Activated CD4-positive, alpha-beta T cell treated with anti-CD3 and anti-CD28 coated beads, Interleukin-2, amount 50 U/mL, for 48 hours (primary cell): ENCODE results near the gene TMIGD2.
A peak's percentile ranks its signal among the peaks of the same experiment; 100 is the strongest.
"Not testable (repeated sequence)": the region's sequence is repeated elsewhere in the genome, so short reads cannot be mapped to it uniquely, and the experiment has no call there.

ENCODE experiments used
- DNase-seq, 2 experiments: peaks; one replicate each; pipeline ENCODE4 v3.0.0-alpha.2; 2020

Gene TMIGD2

GRCh38 chr19:4266253-4267000, 35.8 kb downstream of the TMIGD2 start:
- no peak for DNase-seq

GRCh38 chr19:4264812-4265211, 37.4 kb downstream of the TMIGD2 start:
- no peak for DNase-seq

- DNase-seq: no peak
Measured at GRCh38 chr19:4260613-4261191, 41.5 kb downstream of the TMIGD2 start.

DNA sequence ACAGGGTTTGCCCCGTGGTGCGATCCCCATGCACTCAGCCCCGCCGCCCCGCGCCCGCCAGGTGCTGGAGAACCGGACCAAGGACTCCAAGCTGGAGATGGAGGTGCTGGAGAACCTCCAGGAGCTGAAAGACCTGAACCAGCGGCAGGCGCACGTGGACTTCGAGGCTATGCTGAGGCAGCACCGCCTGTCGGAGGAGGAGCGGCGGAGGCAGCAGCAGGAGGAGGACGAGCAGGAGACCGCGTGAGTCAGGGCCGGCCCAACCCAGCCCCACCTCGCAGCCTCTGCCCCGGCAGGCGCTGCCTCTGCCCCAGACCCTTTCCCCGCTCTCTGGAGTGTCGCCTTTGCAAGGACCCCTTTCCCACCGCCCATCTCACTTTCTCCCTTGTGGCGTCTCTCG, 44.0 kb downstream of the TMIGD2 start:
- DNase-seq: no peak

DNA sequence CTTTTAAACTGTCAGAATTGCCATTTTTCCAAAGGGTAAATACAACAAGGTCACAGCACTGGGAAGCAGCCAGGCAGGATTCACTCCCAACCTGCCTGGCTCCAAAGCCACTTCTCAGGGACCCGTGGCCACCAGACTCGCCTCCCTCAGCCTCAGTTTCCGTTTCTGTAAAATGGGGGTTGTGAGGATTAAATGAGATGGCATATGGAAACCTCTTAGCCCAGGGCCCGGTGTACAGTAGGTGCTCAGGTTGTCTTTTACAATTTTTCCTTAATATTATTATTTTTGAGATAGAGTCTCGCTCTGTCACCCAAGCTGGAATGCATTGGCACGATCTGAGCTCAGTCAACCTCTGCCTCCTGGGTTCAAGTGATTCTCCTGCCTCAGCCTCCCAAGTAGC, 45.2 kb downstream of the TMIGD2 start:
- DNase-seq: no peak

DNA sequence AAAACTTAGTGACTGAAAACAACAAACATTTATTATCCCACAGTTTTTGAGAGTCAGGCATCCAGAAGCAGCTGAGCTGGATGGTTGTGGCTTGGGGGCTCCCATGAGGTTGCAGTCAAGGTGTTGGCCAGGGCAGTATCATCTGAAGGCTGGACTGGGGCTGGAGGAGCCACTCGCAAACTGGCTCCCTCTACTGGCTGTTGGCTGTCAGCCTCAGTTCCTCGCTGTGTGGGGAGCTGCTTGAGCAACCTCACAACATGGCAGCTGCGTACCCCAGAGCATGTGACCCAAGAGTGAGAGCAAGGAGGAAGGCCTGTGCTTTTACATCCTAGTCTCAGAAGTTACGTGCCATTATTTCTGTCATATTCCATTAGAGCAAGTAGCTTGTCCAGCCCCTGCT, 45.6 kb downstream of the TMIGD2 start:
- peak in 1 of 2 experiments; percentile 12 for DNase-seq

DNA sequence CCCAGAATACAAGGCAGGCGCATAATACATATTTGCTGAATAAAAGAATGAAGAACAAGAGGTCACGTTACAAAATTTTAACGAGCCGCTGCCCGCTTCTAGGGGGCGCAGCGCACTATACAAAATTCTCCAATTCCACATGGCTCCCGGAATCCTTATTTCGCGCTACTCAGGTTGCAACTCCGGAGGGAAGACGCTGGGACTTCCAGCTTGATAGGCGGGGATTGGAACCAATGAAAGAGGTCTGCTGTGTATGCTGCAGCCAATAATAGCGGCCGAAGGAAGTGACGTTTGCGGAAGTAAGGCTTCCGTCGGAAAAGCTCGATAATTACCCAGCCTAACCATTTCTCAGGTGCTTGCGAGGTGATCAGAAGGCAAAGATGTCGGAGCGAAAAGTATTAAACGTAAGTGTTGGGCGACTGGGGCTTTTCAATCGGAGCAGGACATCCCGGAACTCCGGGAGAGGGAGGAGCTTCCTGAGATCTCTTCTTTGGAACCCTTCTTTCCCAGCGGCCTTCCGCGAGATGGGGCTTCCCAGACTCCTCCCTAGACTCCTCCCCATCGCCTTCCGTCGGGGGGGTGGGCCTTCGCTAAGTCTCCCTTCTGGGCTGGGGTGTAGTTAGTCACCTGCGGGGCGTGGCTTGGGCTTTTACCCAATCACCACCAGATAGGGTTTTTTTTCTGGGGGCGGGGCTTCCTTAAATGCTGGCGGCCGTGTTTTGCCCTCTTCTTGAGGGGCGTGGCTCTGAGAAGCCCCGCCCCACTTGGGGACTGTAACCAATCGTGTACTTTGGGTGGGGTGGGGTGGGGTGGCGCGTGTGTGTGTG, 55.2 kb downstream of the TMIGD2 start, which contains the start of gene YJU2:
YJU2 (plus strand) TSS at position 314 of the 827 bp plus-strand sequence; CDS start at position 381, 67 bp downstream.
- DNase-seq: peak; percentile 99

- DNase-seq: not testable (repeated sequence)
Measured at GRCh38 chr19:4245938-4246337, 56.3 kb downstream of the TMIGD2 start.
